SK-N-MC (cell line): ENCODE results near the gene ACSL4.
"Not testable (repeated sequence)": the region's sequence is repeated elsewhere in the genome, so short reads cannot be mapped to it uniquely, and the experiment has no call there.

Experiments
- DNase-seq: peaks from one replicate; pipeline ENCODE4 v3.0.0-alpha.2; 2011; ENCODE audit warnings: low read depth, low spot score
- H3K27ac ChIP-seq: fragments of 200-600 bp; sonication (generic); 2 replicates; pipeline ENCODE4 v1.5.1; 2016; ENCODE audit warnings: mixed run types
- H3K36me3 ChIP-seq: fragments of 200-600 bp; sonication (generic); 2 replicates; pipeline ENCODE4 v1.6.1; 2017; ENCODE audit warnings: antibody characterized with exemption, low read length, mixed read lengths; ENCODE audit not compliant: insufficient read depth
- H3K4me3 ChIP-seq: fragments of 200-600 bp; sonication (generic); 2 replicates; pipeline ENCODE4 v1.5.1; 2016
- H3K9ac ChIP-seq: fragments of 200-600 bp; sonication (generic); 2 replicates; pipeline ENCODE4 v1.8.0; 2017; ENCODE audit warnings: mixed run types, mixed read lengths; ENCODE audit not compliant: insufficient read length
- H3K9me3 ChIP-seq: fragments of 200-600 bp; sonication (generic); 2 replicates; pipeline ENCODE4 v1.6.1; 2017; ENCODE audit warnings: low read depth, mild to moderate bottlenecking, antibody characterized with exemption, low read length, moderate library complexity, mixed read lengths
- EZH2 ChIP-seq: fragments of 200-600 bp; sonication (generic); IDR thresholded peaks from one replicate; pipeline ENCODE4 v1.6.1; 2017; ENCODE audit warnings: antibody characterized with exemption
- FOXP2 ChIP-seq: optimal IDR thresholded peaks from 2 replicates; pipeline ENCODE3; 2011; ENCODE audit warnings: mild to moderate bottlenecking, moderate library complexity; ENCODE audit not compliant: insufficient read depth; ENCODE audit errors: extremely low read length, control extremely low read depth
- POLR2AphosphoS5 ChIP-seq: IDR thresholded peaks from 2 replicates; pipeline ENCODE4 v1.6.1; 2012; ENCODE audit warnings: mild to moderate bottlenecking, low read depth, low read length, borderline replicate concordance

Gene ACSL4

DNA sequence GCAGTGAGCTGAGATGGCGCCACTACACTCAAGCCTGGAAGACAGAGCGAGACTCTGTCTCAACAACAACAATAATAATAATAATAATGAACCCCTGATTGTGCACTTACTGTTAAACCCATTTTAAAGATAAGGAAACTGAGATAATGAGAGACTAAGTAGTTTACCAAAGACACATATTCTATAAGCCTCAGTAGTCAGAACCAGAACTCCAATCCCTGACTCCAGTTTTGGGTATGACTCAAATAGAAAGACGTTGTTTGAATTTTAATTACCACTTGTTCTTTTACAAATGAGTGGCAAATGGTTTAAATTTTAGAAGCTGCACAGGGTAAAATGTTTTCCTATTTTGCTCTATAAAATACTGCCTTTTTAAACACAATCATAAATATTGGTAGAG lies 37.4 kb downstream of the ACSL4 start:
- TF ChIP-seq POLR2AphosphoS5 (no peak), FOXP2 (no peak), EZH2 (no peak)
- Histone ChIP-seq H3K27ac (no peak overlapping the region), H3K4me3 (no peak overlapping the region), H3K36me3 (no peaks in the 10 kb centered on the region), H3K9me3 (no peaks in the 10 kb centered on the region), H3K9ac (no peak overlapping the region)
- no peak for DNase-seq

DNA sequence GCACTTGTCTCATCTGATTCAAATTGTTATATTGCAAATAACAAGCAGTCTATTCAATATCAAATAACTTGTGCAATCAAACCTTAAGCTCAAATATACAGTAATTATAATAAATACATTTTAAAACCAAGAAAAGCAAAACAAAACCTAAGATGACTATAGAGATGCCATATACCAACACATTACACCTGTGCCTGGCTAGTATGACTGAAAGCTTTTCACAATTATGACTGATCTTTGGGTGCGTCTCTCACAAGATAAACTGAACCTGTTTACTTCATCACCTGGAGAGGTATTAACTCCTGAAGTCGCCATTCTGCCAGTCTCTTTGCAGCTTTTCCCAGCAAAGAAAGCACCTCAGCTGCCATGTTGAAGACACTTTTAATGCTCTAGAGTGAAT lies 41.3 kb downstream of the ACSL4 start:
- no peak overlapping the region for H3K27ac ChIP-seq
- H3K36me3 ChIP-seq: no peaks in the 10 kb centered on the region
- H3K4me3 ChIP-seq: no peak overlapping the region
- no peaks in the 10 kb centered on the region for H3K9me3 ChIP-seq
- no peak for DNase-seq
- TF ChIP-seq POLR2AphosphoS5 (no peak), EZH2 (no peak), FOXP2 (no peak)
- H3K9ac ChIP-seq: no peak overlapping the region

DNA sequence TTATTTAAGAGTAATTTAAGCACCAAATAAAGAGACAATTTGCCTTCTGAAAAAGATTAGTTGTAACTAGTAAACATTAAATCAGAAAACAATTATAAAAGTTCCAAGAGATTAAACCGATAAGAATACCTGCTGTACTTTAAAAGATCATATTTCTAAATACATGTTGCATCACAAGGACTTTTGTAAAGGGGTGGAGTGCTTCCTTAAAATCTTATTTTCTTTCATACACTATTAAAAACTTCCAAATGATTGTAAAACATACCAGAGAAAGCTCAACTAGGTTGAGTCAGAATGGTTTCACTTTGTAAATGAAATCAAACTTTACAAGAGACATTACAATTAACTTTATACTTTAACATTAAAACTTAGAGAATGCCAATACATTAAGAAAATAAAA lies 41.8 kb downstream of the ACSL4 start:
- no peaks in the 10 kb centered on the region for H3K9me3 ChIP-seq
- H3K27ac ChIP-seq: no peak overlapping the region
- H3K4me3 ChIP-seq: no peak overlapping the region
- TF ChIP-seq EZH2: no peak
- TF ChIP-seq FOXP2: no peak
- no peak for TF ChIP-seq POLR2AphosphoS5
- no peak overlapping the region for H3K9ac ChIP-seq
- no peaks in the 10 kb centered on the region for H3K36me3 ChIP-seq
- DNase-seq: no peak

DNA sequence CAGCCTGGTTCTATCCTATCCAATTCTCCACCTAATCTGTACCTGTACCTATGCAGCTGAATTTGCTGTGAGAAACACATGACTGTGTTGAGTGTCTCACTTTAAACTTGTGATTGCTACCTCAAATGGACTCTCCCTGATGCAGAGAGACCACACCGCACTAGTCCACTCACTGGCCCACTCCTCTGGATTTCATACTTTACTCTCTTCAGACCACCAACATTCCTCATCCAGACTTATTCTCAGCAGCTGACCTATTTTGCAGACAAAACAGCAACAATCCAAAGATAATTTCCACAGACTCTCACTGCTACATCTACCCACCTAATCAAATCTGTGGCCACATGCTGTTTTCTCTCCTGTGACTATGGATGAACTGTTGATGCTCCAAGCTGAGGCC lies 45.2 kb downstream of the ACSL4 start:
- DNase-seq: no peak
- Histone ChIP-seq H3K9ac (no peak overlapping the region), H3K36me3 (no peaks in the 10 kb centered on the region), H3K9me3 (no peaks in the 10 kb centered on the region), H3K4me3 (no peak overlapping the region), H3K27ac (no peak overlapping the region)
- no peak for TF ChIP-seq FOXP2
- TF ChIP-seq POLR2AphosphoS5: no peak
- no peak for TF ChIP-seq EZH2

DNA sequence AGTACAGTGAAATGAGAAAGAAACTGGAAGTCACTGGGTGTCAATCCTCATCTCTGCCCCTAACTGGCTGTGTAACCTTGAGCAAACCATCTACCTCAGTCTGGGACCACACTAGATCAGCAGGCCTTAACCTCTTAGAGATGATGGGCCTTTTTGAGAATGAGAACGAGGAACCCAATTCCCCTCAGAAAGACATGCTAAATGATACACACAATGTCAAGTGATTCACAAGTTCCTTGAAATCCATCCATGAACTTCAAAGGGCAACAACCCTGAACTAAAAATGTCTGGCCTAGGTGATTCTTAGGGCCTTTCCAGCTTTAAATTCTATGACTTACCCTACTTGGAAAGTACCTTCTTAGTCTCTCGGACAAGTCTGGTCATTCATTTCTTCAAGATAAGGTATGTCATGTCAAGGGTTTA lies 47.4 kb downstream of the ACSL4 start:
- no peak for TF ChIP-seq EZH2
- no peak for TF ChIP-seq POLR2AphosphoS5
- no peak for TF ChIP-seq FOXP2
- no peak for DNase-seq
- H3K9me3 ChIP-seq: no peaks in the 10 kb centered on the region
- no peak overlapping the region for H3K4me3 ChIP-seq
- H3K27ac ChIP-seq: no peak overlapping the region
- H3K9ac ChIP-seq: no peak overlapping the region
- H3K36me3 ChIP-seq: no peaks in the 10 kb centered on the region

DNA sequence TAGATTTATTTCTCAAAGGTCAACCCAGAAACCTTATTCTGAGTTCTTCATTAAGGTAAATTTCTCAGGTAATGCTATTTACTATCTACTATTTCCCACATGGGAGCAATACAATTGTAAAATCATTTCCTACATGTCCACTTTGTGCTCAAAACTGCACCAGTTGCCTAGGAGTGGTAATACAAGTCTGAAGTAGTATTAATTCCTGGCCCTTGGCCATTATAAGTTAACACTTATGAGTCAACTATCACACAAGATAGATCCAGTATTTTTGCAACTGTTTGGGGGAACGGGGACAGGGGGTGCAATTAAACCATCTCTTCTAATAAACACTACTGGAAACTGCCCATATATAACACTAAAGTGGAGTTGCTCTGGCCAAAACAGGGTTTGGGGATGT lies 48.9 kb downstream of the ACSL4 start:
- Histone ChIP-seq H3K4me3 (no peak overlapping the region), H3K27ac (no peak overlapping the region), H3K36me3 (0 out of 2 replicates have a peak, but pooled peaks cover 3% of the 10 kb centered on the region), H3K9me3 (no peaks in the 10 kb centered on the region), H3K9ac (no peak overlapping the region)
- DNase-seq: no peak
- TF ChIP-seq POLR2AphosphoS5: no peak
- no peak for TF ChIP-seq FOXP2
- TF ChIP-seq EZH2: no peak

DNA sequence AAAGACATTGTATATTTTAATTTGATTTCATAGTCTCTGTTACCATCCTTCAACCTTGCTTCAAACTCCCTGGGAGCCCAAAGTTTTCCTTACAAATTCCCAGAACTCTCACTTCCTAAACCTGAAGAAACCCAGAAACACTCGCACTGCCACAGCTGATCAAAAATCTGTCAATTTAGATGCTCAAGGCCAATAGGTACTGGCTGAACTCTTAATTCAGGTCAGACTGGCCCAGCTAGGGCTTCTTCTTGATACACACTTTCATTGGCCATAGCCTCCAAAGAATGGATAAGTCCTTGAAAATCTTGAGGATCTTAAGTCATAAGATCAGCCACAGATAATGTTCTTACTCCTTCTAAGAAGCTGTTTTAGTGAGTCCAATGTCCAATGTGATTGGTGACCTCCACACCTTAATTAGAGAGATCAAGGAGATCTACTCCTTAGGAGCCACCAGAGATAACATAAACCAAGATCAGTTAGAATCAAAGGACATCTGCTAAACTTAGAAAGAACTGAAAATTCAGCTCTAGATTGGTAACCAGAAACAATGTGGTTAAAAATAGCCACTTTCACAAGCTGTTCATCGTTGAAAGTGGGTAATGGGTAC lies 51.5 kb downstream of the ACSL4 start:
- no peak for DNase-seq
- H3K36me3 ChIP-seq: peaks cover 3% of the 10 kb centered on the region; the same call in 1 of the 2 replicates
- TF ChIP-seq POLR2AphosphoS5: no peak
- TF ChIP-seq EZH2: no peak
- no peak for TF ChIP-seq FOXP2
- no peak overlapping the region for H3K9ac ChIP-seq
- no peak overlapping the region for H3K27ac ChIP-seq
- no peak overlapping the region for H3K4me3 ChIP-seq
- H3K9me3 ChIP-seq: no peaks in the 10 kb centered on the region

DNA sequence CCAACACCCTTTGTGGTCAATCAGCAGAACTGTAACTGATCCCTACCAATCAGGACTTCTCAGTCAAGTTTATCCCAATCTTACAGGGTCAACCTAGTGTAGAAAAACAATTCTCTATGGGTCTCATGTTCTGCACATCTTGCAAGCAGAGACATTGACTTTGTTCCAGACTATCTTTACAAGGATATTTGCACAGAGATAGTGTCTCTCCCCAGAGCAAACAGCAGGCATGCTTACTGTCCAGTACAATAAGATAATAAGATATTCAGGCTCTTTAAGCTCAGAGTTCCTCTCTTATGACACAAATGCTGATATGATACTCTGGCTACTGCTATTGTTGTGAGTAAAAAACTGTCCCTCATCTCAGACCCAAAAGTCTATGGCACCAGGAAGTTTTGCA lies 53.2 kb downstream of the ACSL4 start:
- TF ChIP-seq FOXP2 (no peak), POLR2AphosphoS5 (no peak), EZH2 (no peak)
- Histone ChIP-seq H3K9ac (no peak overlapping the region), H3K27ac (no peak overlapping the region), H3K4me3 (no peak overlapping the region), H3K36me3 (peaks cover 3% of the 10 kb centered on the region; the same call in 1 of the 2 replicates), H3K9me3 (no peaks in the 10 kb centered on the region)
- no peak for DNase-seq

DNA sequence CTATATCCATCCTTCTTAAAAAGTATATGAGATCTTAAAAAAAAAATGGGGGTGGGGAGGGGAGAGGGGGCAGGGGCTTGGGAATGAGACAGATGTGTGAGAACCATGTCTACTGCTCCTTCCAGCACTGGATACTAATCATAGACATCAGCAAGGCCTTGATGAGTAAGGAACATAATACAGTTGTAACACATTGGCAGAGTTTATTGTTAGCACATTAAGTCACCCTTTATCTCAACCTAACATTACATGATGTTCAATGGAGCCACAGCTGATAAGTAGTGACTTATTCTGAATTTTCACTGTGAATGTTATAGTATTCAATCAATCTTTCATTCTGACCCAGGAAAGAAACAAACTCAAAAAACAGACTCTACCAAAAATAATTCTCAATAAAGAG lies 60.8 kb downstream of the ACSL4 start:
- TF ChIP-seq EZH2 (no peak), POLR2AphosphoS5 (no peak)
- Histone ChIP-seq H3K27ac (no peak overlapping the region), H3K4me3 (no peak overlapping the region), H3K9me3 (no peaks in the 10 kb centered on the region), H3K36me3 (peaks cover 10% of the 10 kb centered on the region; the same call in 1 of the 2 replicates), H3K9ac (no peak overlapping the region)
- no peak for DNase-seq

DNA sequence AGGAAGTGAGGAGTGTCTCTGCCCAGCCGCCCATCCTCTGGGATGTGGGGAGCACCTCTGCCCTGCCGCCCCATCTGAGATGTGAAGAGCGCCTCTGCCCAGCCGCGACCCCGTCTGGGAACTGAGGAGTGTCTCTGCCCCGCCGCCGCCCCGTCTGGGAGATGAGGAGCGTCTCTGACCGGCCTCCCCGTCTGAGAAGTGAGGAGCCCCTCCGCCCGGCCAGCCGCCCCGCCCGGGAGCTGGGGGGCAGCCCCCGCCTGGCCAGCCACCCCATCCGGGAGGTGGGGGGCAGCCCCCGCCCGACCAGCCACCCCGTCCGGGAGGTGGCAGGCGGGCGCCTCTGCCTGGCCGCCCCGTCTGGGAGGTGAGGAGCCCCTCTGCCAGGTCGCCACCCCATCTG lies 61.9 kb downstream of the ACSL4 start:
- not testable (repeated sequence) for DNase-seq, H3K9ac ChIP-seq, H3K9me3 ChIP-seq, H3K4me3 ChIP-seq, H3K27ac ChIP-seq
- peaks cover 16% of the 10 kb centered on the region; the same call in 1 of the 2 replicates for H3K36me3 ChIP-seq
